Right kidney (tissue), 1 donor: ENCODE measurements around the gene DCK.

Source experiments
- DNase-seq: peaks from one replicate; pipeline ENCODE4 v3.0.0-alpha.2; 2016

DCK gene

DNA sequence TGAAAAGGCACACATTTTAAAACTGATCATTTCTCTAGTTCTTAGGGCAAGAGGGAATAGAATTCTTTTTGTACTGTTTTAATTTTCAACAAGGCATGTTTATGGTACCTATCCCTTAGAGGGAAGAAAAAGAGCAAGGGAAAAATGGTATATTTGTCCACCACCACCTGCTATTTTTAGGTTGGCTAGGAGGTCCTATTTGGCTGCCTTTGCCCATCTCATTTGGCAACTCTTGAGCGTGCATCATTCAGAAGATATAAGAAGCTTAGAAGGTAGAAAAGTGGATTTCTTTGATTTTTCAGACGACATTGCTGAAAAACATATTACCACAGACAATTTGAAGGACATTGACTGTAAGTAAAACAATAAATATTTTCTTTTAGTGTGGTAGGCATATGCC lies 69.0 kb downstream of the DCK start:
- no peak for DNase-seq

DNA sequence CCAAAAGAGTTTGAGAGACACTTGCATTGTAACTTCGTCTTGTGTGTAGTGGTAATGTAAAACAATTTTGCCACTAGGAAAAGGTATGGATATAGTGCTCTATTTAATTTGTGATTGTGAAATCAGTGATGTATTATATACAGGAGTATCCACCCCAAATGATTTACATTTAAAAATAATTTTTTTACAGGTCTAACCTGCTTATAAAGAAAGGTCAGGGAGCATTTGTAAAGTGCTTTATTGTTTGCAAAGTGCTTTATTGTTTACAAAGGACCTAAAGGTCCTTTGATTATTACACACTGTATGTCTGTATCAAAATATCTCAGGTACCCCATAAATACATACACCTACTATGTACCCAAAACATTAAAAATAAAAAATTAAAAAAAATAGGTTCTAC lies 70.3 kb downstream of the DCK start:
- DNase-seq = no peak

DNA sequence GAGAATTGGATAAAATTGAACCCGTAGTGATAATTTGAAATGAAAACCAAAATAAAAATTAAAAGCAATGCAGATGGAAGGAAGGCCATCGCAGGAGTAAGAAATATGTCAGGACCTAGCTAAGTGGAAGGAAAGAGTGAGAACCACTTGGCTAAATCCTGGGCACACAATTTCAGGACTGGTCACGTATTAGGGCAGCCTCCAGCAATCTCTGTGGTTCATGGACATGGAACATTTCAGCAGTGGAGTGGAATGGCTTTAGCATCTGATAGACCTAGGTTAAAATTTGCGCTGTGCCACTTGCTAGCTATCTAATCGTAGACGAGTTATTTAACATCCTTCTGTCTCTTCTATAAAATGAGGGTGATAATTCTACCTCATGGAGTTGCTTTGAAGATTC lies 71.1 kb downstream of the DCK start:
- no peak for DNase-seq

DNA sequence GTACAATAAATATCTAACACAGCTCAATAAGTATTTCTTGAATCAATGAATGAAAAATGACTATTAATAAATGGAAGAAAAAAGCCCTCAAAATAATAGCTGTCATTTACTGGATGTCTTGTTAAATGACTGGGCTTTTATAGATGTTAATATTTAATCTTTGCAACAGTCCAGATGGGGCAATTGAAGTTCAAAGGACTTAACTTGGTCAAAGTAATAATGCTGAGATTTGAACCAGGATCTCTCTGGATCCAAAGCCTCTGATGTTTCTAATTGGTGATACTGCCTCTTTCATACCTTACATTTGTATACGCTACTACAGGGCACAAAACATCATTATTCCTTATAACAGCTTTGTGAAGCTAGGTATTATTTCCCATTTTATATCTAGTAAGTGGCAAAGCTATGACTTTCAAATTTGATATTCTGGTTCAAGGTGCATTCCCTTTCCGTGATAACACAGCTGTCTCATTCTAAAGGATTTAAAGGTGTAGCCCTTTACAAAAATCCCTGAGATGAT lies 72.6 kb downstream of the DCK start:
- DNase-seq = no peak

DNA sequence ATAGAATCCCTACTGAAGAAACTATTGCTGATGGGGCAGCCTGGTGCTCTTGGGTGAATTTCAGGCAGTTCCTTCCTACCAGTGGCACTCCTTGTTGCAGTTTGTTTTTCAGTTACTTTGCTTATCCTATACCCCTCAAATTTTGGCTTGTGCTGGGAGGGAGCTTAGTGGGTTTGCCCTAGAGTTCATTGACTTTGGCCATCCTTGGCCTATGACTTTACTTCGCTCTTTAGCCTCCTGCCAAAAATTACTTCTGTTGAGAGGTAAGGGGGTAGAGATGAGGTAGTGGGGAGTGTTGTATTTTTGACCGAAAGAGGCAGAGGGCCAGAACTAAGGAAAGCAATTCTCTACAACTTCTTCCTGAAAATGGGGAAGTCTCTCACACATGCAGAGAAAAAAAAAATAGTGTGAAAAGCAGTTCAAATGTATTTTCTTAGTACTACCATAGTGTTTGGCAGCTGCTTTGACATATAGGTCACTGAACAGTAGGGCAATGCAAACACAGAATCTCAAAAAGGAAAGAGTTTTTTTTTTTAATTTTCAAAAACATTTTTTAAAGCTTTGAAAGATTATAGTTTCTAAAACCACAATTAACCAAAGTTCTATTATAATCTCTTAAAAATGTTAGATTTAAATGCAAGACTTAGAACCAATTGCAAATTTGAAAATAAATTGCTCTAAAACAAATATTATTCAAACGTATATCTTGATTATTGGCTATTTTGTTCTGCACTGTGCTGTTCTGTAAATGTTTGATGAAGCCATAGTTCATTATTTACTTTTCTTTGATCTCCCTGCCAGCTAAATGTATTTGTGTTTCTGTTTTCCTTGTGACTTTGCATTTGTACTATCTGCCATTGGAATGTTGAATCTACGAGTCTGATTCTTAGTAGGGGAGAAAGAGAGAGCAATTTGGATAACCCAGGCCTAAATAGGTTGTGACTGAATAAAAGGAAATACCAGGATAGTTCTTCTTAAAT lies 73.6 kb downstream of the DCK start:
- no peak for DNase-seq

DNA sequence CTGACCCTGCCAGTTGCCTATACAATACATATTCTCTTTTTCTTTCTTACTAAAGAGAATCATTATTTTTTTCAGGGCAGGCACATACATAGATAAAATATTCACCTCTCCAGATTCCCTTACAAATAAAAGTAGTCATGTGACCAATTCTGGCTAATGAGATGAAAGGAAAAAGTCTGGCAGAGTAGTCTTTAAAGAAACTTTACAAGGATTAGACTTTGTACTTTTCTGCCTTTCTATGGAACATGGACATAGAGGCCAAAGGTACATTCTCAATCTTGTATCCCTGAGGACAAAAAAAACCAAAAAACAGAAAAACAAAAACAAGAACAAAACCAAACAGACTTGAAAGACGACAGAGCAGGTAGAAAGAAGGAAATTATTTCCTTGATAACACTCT lies 75.6 kb downstream of the DCK start:
- no peak for DNase-seq

DNA sequence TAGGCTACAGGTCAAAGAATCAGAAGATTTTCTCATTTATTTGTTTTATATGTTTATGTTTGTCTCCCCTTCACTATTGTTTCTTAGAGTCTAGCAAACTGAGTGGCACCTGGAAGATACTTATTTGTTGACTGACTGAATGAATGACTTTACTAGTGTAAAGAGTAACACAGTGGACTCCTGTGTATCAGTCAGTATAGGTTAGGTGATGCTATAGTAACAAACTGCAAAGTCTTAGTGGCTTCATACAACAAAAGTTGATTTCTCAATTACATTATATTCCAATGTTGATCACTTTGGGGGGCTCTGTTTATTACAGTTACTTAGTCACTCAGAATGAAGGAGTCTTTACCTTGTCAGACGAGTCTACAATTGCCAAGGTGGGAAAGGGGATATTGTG lies 76.6 kb downstream of the DCK start:
- DNase-seq = no peak

DNA sequence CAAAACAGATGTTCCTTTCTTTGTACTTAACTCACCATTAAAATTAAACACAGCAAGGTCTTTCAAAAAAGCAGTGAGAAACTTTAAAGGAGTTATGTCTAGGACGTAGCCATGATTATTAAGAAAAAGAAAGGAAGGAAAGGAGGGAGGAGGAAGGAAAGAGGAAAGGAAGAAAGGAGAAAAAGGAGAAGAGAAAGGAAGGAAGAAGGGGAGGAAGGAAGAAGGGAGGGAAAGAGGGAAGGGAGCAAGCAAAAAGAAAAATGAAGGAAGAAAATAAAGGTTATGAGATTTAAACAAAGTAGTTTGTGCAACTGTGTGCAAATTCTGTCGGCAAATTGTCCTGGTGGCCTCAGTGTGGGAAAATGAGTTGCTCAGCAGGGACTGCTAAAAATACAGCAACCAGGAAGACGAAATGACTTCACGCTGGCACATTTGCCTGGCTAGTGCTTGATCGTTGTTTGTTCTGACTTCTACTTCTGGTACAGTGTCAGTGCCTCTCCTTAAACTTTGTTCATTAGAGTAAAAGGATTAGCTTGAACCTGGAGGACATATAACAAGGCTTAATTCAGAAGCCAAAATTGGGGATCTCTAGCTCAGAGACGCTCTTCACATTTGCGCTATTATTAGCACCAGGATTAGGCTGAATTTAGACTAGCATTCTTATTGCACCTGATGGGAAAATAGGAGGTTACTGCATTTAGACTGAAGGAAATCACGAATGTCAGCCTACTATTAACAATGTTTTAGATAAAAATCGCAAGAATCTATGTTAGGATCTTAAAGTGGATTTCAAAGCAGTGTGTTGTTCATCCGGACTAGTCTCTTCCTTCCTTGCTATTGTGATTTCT lies 81.2 kb downstream of the DCK start:
- DNase-seq = no peak
